Activated CD8-positive, alpha-beta memory T cell treated with anti-CD3 and anti-CD28 coated beads, Interleukin-2, amount 50 U/mL, for 4 hours (primary cell): Measurements from ENCODE around the gene TPRG1L.
"Not testable (repeated sequence)": the region's sequence is repeated elsewhere in the genome, so short reads cannot be mapped to it uniquely, and the experiment has no call there.

Source experiments
- DNase-seq: peaks from one replicate; pipeline ENCODE4 v3.0.0-alpha.2; 2020

Gene TPRG1L

DNA sequence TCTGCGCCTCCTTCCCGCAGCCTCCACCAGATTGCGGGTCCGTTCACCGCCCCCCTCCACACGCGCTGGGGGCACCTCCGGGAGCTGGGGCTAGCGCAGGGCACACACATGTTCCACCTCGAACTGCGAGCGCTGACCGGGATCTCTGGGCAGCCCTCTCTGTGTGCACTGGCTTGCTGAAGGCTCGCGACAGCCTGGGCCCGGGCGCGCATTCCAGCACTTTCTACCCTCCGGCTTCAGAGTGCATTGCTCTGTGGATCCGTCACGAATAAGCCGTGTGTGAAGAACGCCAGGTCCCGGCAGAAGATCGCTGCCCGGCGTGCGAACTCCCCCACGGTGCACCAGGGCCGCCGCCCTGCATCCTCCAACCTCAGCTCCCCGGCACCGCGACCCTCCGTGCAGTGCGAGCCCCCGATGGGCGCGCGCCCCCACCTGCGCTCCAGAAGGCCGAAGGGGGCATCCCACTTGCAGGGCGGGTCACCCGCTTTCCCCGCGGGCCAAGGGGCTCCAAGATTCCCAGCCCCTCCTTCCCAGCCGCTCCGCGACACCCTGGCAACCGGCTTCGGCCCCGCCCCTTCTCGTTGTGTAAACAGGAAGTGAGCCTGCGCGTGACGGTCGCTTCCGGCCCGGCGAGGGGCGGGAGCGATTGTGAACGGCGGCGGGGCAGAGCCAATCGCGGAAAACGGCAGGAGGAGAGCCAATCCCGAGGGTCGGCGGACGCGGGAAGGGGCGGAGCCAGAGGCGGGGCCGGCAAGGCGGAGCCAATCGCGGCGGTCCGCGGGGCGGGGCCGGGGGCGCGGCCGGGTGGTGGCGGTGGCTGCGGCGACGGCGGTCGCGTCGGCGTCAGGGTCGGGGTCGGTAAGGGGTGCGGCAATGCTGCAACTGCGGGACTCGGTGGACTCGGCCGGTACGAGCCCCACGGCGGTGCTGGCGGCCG lies at the start of gene TPRG1L:
TPRG1L (plus strand) TSS at position 816 of the 937 bp plus-strand sequence; CDS start at position 874, 58 bp downstream.
- DNase-seq: peak; percentile 98

GRCh38 chr1:3575515-3575914 lies 49.3 kb upstream of the TPRG1L start:
- DNase-seq: not testable (repeated sequence)

- no peak for DNase-seq
Observed at GRCh38 chr1:3575993-3576392, 48.8 kb upstream of the TPRG1L start.

DNA sequence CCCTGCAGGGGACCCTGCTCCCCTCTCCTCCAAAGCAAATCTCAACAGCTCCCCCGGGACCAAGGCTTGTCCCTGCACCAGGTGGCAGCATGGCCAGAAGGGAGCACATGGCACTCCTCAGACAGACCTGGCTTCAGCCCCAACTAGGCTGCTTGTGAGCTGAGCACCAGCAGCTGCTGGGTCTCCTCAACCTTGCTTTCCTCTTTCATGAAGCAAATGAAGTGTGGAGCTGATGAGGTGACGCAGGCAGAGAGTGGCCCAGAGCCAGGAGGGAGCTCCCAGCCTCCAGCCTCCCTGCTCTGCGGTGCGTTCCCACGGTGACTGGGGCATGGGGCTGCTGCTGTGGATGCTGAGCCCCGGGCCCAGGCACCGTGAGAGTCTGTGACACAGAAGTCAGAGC lies 47.5 kb upstream of the TPRG1L start:
- no peak for DNase-seq

DNA sequence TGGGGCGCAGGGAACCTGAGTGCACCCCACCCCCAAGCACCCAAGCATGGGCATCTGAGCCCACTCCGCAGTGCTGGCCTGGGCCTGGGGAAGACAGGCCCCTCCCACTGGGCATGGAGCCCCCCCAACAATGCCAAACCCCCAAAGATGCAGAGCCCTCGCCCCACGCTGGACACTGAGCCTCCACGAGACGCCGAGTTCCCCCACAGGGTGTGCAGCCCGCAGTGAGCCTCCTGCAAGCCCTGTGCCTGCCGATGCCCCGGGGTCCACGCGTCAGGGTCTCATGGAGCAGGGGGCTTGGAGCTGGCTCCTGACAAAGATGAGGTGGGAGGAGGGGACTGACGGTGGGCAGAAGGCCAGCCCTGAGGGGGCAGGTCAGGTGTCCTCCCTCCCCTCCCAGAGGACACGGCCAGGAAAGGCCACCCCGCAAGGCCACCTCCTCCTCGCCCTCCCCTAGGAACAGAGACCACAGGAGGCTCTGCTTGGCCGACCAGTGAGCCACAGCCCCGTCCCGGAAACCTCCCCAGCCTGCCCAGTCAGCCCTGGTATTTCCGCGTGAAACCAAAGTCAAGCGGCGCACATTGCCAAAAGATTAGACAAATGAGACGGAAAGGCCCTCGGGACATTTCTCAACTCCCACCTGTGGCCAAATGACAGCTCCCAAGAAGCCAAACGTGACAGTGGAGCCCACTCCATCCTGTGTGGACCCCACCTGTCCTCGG lies 46.9 kb upstream of the TPRG1L start:
- no peak for DNase-seq

GRCh38 chr1:3578433-3578805 lies 46.4 kb upstream of the TPRG1L start:
- DNase-seq: no peak

GRCh38 chr1:3578906-3579305 lies 45.9 kb upstream of the TPRG1L start:
- DNase-seq: no peak

GRCh38 chr1:3579626-3580025 lies 45.2 kb upstream of the TPRG1L start:
- DNase-seq: no peak

DNA sequence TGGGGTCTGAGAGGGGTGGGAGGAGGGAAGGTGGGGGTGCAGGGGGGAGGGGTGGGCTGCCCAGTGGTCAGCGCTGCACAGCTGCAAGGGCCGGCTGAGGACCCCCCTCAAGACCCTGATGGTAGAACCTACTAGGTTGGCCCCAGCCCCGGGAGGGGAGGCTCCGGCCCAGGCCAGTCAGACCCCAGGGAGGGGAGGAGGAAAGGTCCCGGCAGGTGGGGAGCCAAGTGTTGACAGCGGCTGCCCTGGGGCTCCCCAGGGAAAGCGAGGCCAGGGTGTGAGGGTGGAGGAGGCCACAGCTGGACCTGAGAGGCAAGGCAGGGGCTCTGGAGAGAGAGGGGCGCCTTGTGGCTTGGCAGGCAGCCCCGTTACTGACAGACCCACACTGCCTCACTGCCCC lies 44.6 kb upstream of the TPRG1L start:
- no peak for DNase-seq

DNA sequence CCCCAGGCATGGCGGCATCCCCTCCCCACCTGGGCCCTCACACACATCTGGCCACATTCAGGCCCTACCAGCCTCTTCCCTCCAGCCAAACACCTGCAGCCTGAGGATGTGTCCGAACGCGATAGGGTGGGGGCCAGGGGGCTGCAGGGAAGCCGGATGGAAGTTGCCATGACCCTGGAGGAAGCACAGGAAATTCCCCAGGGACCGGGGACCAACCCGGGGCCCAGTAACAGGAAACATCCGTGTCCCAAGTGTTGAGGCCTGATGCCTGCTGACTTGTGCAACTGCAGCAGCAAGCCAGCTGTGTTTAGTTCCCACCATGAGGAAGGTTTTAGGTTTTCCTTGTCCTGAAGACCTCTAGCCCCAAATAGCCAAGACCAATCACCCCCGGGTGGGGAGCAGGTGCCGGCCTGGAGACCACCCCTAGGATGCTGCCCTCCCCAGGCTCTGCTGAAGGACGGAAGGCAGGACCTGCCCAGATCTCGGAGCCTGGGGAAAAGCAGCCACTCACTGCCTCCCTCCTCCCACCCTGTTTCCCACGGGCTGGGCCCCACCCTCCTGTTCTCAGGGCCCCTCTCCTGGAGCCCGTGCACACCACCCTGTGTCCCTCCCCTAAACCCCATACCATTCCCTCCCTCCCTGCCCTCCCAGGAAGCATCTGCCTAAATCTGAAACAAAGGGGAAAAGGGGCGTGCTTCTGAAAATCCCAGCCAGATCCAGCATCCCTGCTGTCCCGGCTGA lies 43.3 kb upstream of the TPRG1L start:
- no peak for DNase-seq

- DNase-seq: not testable (repeated sequence)
Observed at GRCh38 chr1:3583751-3584150, 41.1 kb upstream of the TPRG1L start.

DNA sequence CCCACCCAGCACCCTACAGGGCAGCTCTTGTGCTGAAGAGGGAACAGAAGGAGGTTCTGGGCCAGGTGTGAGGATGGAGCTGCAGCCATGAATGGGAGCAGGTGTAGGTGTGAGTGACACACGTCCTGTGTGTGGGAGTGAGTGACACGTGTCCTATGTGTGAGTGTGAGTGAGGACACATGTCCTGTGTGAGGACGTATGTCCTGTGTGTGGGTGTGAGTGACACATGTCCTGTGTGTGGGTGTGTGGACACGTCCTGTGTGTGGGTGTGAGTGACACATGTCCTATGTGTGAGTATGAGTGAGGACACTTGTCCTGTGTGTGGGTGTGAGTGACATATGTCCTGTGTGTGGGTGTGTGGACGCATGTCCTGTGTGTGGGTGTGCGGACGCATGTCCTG lies 39.9 kb upstream of the TPRG1L start:
- DNase-seq: peak; percentile 34

DNA sequence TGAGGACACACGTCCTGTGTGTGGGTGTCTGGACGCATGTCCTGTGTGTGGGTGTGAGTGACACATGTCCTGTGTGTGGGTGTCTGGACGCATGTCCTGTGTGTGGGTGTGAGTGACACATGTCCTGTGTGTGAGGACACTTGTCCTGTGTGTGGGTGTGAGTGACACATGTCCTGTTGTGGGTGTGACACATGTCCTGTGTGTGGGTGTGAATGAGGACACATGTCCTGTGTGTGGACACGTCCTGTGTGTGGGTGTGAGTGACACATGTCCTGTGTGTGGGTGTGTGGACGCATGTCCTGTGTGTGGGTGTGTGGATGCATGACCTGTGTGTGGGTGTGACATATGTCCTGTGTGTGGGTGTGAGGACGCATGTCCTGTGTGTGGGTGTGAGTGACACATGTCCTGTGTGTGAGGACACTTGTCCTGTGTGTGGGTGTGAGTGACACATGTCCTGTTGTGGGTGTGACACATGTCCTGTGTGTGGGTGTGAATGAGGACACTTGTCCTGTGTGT lies 39.4 kb upstream of the TPRG1L start:
- not testable (repeated sequence) for DNase-seq

GRCh38 chr1:3585940-3586568 lies 38.8 kb upstream of the TPRG1L start:
- no peak for DNase-seq

- no peak for DNase-seq
Observed at GRCh38 chr1:3586986-3587759, 37.6 kb upstream of the TPRG1L start.

- DNase-seq: no peak
Observed at GRCh38 chr1:3588395-3588794, 36.4 kb upstream of the TPRG1L start.

GRCh38 chr1:3590139-3590763 lies 34.6 kb upstream of the TPRG1L start:
- no peak for DNase-seq

DNA sequence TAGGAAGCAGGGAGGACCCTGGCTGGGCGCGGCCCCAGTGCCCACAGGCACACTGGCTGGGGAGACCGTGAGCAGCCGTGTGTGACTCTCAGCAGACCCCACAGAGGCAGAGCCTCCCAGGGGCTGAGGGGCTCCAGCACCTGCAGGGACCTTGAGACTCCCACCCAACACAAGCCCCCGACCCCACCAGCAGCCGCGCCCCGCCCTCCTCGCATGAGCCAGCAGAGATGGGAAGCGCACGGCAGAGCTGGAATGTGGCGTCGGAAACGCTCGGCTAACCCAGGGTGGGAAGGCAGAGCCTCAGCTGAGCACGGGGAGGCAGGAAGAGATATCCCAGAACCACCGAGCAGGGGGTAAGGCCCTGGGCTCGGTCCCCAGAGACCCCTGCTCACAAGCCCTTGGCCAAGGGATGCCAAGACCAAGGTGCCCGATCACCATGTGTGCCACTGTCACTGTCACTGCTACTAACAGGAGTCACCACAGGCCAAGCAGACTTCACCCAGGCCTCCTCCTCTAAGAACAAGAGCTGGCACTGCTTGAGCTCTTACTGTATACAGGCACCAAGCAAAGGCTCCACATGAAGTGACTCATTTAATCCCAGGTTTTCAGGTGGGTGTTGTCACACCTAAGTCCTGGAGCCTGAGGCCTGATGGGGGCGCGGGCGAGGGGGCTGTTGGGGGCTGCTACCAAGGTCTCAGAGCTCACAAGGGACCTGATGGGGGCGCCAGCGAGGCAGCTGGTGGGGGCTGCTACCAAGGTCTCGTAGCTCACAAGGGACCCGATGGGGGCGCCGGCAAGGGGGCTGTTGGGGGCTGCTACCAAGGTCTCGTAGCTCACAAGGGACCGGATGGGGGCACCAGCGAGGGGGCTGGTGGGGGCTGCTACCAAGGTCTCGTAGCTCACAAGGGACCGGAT lies 33.6 kb upstream of the TPRG1L start:
- no peak for DNase-seq

GRCh38 chr1:3593334-3593733 lies 31.5 kb upstream of the TPRG1L start:
- DNase-seq: no peak

DNA sequence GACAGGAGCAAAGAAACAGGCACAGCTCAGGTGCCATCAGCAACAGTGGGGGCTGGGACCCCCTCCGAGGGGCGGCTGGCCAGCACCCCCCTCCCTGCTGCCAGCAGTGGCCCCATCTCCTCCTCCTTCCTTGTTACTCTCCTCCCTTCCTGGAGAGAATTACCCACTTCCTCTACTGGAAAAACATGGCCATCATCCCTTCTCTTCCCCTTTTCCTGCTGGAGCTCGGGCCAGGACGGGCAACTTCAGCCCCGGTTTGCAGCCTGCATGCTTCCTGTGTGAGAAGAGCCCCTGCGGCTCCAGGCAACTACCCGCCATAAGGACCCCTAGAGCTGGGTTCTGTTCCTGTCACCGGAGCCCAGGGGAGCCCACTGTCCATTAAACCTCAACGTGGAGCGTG lies 31.1 kb upstream of the TPRG1L start:
- no peak for DNase-seq
